Gastrocnemius medialis (tissue), 4 donors: ENCODE results near the gene PSTPIP1. TPM values are rescaled to one million over a fixed set of nuclear protein-coding genes. Genes with fewer than 3 reads are reported as not detected.
A peak's percentile ranks its signal among the peaks of the same experiment; 100 is the strongest.

ENCODE experiments used
- ATAC-seq, 2 donors: fragments of 150-250 bp; one replicate each; pipeline ENCODE4 v1.9.1; 2016
- DNase-seq, 2 donors: peaks; one replicate each; pipeline ENCODE4 v3.0.0-alpha.2; 2019
- H3K27ac ChIP-seq, 4 donors: fragments of 200-600 bp; sonication (generic); 1 replicate in 1 of 4; 2 replicates in 3 of 4; pipeline ENCODE4 v1.5.1; 2016 to 2018; ENCODE audit warnings: mild to moderate bottlenecking in 2 of 4, moderate library complexity in 1 of 4
- H3K27me3 ChIP-seq, 3 donors: fragments of 200-600 bp; sonication (generic) in 2 of 3; 1 replicate in 1 of 3; 2 replicates in 2 of 3; pipeline versions ENCODE4 v1.5.1 to v1.6.0; 2016 to 2019; ENCODE audit warnings: mild to moderate bottlenecking in 1 of 3, moderate library complexity in 1 of 3
- H3K36me3 ChIP-seq, 2 donors: fragments of 200-600 bp; sonication (generic) in 1 of 2; one replicate each; pipeline ENCODE4 v1.5.1; 2017 to 2018
- H3K4me1 ChIP-seq, 2 donors: fragments of 200-600 bp; sonication (generic) in 1 of 2; one replicate each; pipeline ENCODE4 v1.5.1; 2016 to 2017; ENCODE audit warnings: mild to moderate bottlenecking in 2 of 2
- H3K4me3 ChIP-seq, 4 donors: fragments of 200-600 bp; sonication (generic) in 3 of 4; 1 replicate in 1 of 4; 2 replicates in 3 of 4; pipeline ENCODE4 v1.5.1; 2016 to 2019; ENCODE audit warnings: mild to moderate bottlenecking in 2 of 4
- H3K9me3 ChIP-seq, 3 donors: fragments of 200-600 bp; sonication (generic) in 2 of 3; 1 replicate in 1 of 3; 2 replicates in 2 of 3; pipeline ENCODE4 v1.5.1; 2016 to 2019
- POLR2A ChIP-seq, 2 donors: fragments of 450-650 bp; IDR thresholded peaks; one replicate each; pipeline ENCODE4 v1.6.1; 2017; ENCODE audit warnings: antibody characterized with exemption in 2 of 2, mild to moderate bottlenecking in 2 of 2, moderate library complexity in 2 of 2
- in situ Hi-C, 4 donors: fragments of 200-750 bp; cut with MboI; loops; one replicate each; pipeline versions ENCODE4 v1.15.0 to v1.8.0; 2017; ENCODE audit warnings: low sequenced_read_pairs in 4 of 4
- intact Hi-C: fragments of 100-400 bp; cut with DNase I; formaldehyde crosslinking; loops from one replicate; pipeline ENCODE4 v1.15.1; 2023; ENCODE audit warnings: low total_unique reads
- total RNA-seq, 4 donors: library from RNA; depleted of rRNA; stranded (reverse); fragments of >200 nt; gene quantifications; one replicate each; pipeline versions ENCODE4 v1.1.0 to v1.2.3, GENCODE V29; 2016
- TF ChIP-seq, protein P1 (sequence below), 5 experiments: fragments of 450-650 bp in 3 of 5; fragments of 200-600 bp in 2 of 5; sonication (generic) in 2 of 5; IDR thresholded peaks in 4 of 5; conservative IDR thresholded peaks in 1 of 5; 1 replicate in 4 of 5; 2 replicates in 1 of 5; pipeline ENCODE4 v1.5.1; 2016 to 2019; ENCODE audit warnings: antibody characterized with exemption in 5 of 5, mild to moderate bottlenecking in 3 of 5, moderate library complexity in 3 of 5

PSTPIP1 gene
- total RNA-seq, 4 donors from 2014 or later, result 0.76 to 5.2 (median 3.1) TPM; not detected in 1

DNA sequence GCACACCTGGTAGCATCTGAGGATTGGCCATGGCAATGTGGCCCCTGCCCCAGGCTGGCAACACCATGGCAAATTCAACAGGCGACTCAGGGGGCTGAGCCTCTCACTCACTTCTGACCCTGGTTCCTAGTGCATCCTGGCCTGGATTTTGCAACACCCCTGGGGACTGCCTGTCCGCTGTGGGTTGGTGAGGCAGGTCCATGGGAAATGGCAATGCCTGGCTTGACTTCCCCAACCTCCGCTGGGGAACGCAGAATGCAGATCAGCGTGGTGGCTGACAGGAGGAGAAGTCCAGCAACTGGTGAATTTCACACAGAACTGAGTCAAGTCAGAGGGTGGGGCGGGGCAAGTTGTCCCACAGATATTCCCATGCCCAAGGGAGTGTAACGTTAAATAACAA is 3.9 kb upstream of the PSTPIP1 start:
- H3K36me3 ChIP-seq, result no peaks in the 10 kb centered on the region
- H3K4me3 ChIP-seq, result no peak overlapping the region
- H3K27ac ChIP-seq, result no peak overlapping the region
- in situ Hi-C loops (no loop called here), intact Hi-C loops (no loop called here)
- H3K9me3 ChIP-seq, result no peaks in the 10 kb centered on the region
- H3K4me1 ChIP-seq, result peaks cover 0 to 3% of the 10 kb centered on the region in 2 donors
- peak in 1 of 2 donors; percentile 20 for ATAC-seq
- no peaks in the 10 kb centered on the region for H3K27me3 ChIP-seq
- no peak for DNase-seq
- TF ChIP-seq, protein P1, sequence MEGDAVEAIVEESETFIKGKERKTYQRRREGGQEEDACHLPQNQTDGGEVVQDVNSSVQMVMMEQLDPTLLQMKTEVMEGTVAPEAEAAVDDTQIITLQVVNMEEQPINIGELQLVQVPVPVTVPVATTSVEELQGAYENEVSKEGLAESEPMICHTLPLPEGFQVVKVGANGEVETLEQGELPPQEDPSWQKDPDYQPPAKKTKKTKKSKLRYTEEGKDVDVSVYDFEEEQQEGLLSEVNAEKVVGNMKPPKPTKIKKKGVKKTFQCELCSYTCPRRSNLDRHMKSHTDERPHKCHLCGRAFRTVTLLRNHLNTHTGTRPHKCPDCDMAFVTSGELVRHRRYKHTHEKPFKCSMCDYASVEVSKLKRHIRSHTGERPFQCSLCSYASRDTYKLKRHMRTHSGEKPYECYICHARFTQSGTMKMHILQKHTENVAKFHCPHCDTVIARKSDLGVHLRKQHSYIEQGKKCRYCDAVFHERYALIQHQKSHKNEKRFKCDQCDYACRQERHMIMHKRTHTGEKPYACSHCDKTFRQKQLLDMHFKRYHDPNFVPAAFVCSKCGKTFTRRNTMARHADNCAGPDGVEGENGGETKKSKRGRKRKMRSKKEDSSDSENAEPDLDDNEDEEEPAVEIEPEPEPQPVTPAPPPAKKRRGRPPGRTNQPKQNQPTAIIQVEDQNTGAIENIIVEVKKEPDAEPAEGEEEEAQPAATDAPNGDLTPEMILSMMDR (IDR thresholded peaks at IDR 0.05 in 4 of 5, conservative IDR thresholded peaks at IDR 0.05 in 1 of 5), result no peak
- TF ChIP-seq POLR2A (IDR thresholded peaks at IDR 0.05), result no peak

DNA sequence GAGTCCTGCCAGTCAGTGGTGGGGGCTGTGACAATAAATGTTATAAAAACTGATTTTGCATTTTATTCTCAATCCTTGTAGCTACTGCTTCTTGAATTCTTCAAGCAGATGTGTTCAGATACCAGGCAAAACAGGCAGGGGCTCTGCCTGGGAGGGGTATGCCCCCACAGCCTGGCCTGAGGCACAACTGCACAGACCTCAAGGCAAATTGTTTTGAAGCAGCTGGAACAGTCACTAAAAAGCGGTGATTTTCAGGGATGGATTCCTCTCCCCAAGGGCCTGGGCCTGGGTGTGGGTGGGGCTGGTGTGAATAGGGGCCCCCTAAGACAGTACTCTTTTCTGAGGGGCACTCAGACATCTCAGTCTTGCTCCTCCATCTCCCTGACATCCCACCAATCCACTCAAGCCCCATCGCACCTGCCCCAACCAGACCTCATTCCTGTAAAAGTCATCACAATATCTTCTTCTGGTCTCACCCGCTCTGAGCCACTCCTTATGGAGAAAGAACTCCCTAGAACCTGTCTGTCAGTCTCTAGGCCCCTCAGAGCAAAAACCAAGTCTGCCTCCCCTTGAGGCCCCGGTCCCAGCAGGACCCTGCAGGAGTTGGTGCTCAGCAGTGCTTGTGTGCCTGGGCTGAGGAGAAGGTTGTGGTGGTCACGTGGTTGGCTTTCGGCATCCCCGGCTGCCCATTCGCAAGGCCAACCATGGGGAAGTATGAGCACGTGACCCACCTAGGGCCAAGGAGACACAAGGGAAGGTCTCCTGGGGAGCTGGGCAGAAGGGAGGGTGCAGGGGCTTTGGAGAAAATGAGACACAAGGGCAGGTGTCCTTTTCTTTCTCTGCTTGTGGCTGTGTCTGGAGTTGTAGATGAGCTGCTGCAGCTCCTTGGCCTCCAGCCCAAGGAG is 2.9 kb upstream of the PSTPIP1 start:
- Histone ChIP-seq H3K27me3 (no peaks in the 10 kb centered on the region), H3K27ac (no peak overlapping the region), H3K4me1 (peaks cover 0 to 6% of the 10 kb centered on the region in 2 donors), H3K4me3 (no peak overlapping the region), H3K36me3 (no peaks in the 10 kb centered on the region), H3K9me3 (no peaks in the 10 kb centered on the region)
- ATAC-seq (no peak), DNase-seq (no peak)
- no peak for TF ChIP-seq POLR2A (IDR thresholded peaks at IDR 0.05)
- TF ChIP-seq, protein P1 (IDR thresholded peaks at IDR 0.05 in 4 of 5, conservative IDR thresholded peaks at IDR 0.05 in 1 of 5), result no peak
- in situ Hi-C loops (no loop called here), intact Hi-C loops (no loop called here)

DNA sequence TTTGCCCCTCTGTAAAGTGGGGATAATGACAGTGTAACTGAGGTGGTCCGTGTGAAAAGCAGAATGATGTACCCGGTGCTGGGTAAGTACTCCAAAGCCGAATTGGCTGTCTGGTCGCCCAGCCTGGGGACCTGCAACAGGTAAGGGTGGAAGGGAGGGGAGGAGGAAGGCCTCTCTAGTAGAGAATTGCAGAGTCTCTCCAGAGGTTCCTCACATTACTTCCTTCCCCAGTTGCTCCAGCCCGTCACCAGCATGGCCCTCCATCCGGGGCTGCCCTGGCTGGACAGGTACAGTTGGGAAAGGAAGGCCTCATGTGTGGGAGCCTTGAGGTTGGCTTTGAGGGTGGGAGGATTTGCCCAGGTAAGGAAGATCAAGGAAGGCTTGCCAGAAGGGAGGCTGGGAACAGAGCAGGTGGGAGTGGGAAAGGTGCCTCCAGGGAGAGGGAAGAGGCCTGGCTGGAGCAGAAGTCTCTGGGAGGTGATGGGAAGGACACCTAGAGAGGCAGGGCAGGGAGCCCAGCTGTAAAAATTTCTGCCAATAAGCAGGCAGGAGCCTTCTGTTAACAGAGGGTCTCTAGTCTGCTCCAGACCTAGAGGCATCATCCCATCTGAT is 1.7 kb upstream of the PSTPIP1 start:
- H3K27ac ChIP-seq, result no peak overlapping the region
- DNase-seq (no peak), ATAC-seq (no peak)
- TF ChIP-seq, protein P1 (IDR thresholded peaks at IDR 0.05 in 4 of 5, conservative IDR thresholded peaks at IDR 0.05 in 1 of 5), result no peak
- no peak for TF ChIP-seq POLR2A (IDR thresholded peaks at IDR 0.05)
- in situ Hi-C loops (no loop called here), intact Hi-C loops (no loop called here)
- H3K27me3 ChIP-seq, result no peaks in the 10 kb centered on the region
- no peak overlapping the region for H3K4me3 ChIP-seq
- peaks cover 0 to 6% of the 10 kb centered on the region in 2 donors for H3K4me1 ChIP-seq
- no peaks in the 10 kb centered on the region for H3K36me3 ChIP-seq
- H3K9me3 ChIP-seq, result no peaks in the 10 kb centered on the region

DNA sequence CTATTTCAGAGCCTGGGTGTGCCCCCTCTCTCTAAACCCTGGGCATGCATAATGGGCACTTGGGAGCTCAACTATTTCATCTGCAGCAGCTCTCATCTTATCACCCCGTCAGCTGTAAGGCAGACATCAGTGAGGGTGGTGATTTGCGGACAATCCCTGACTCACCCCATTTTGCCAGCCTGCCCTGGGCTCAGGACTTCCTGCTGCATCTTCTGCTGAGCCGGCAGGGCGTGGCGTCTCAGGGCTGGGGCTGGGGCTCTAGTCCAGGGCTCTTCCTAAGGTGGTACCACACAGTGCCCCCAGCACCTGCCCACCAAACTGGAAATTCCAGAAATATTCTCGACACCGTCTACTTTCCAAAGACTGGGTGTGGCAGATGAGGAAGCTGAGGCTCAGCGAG is 925 bp upstream of the PSTPIP1 start:
- Histone ChIP-seq H3K9me3 (no peaks in the 10 kb centered on the region), H3K27ac (no peak overlapping the region), H3K4me3 (no peak overlapping the region), H3K36me3 (no peaks in the 10 kb centered on the region), H3K27me3 (no peaks in the 10 kb centered on the region), H3K4me1 (peaks cover 0 to 5% of the 10 kb centered on the region in 2 donors)
- ATAC-seq, result no peak
- TF ChIP-seq, protein P1 (IDR thresholded peaks at IDR 0.05 in 4 of 5, conservative IDR thresholded peaks at IDR 0.05 in 1 of 5), result no peak
- TF ChIP-seq POLR2A (IDR thresholded peaks at IDR 0.05), result no peak
- intact Hi-C loops, result no loop called here
- no peak for DNase-seq
- in situ Hi-C loops, result no loop called here
